Ishikawa (cell line): ENCODE results near the gene FAM24B.
A peak's percentile ranks its signal among the peaks of the same experiment; 100 is the strongest.

ENCODE experiments used
- CEBPB ChIP-seq: IDR thresholded peaks from 2 replicates; pipeline ENCODE4 v1.6.1; 2012
- CREB1 ChIP-seq: IDR thresholded peaks from 2 replicates; pipeline ENCODE4 v1.6.1; 2012; ENCODE audit warnings: low read depth
- EGR1 ChIP-seq: IDR thresholded peaks from 2 replicates; pipeline ENCODE4 v1.6.1; 2012
- EP300 ChIP-seq: IDR thresholded peaks from 2 replicates; pipeline ENCODE4 v1.6.1; 2012; ENCODE audit warnings: borderline replicate concordance
- FOXM1 ChIP-seq: IDR thresholded peaks from 2 replicates; pipeline ENCODE4 v1.6.1; 2012; ENCODE audit warnings: low read depth, borderline replicate concordance
- NFIC ChIP-seq: IDR thresholded peaks from 2 replicates; pipeline ENCODE4 v1.6.1; 2012
- RAD21 ChIP-seq: IDR thresholded peaks from 2 replicates; pipeline ENCODE4 v1.6.1; 2012; ENCODE audit warnings: low read depth
- TAF1 ChIP-seq: IDR thresholded peaks from 2 replicates; pipeline ENCODE4 v1.6.1; 2012; ENCODE audit warnings: low read depth, mild to moderate bottlenecking
- TCF12 ChIP-seq: IDR thresholded peaks from 2 replicates; pipeline ENCODE4 v1.6.1; 2012; ENCODE audit warnings: low read depth
- TEAD4 ChIP-seq: IDR thresholded peaks from 2 replicates; pipeline ENCODE4 v1.6.1; 2012
- YY1 ChIP-seq: IDR thresholded peaks from 2 replicates; pipeline ENCODE4 v1.6.1; 2012; ENCODE audit warnings: low read depth
- ZBTB7A ChIP-seq: IDR thresholded peaks from 2 replicates; pipeline ENCODE4 v1.6.1; 2012; ENCODE audit warnings: low read depth
- TF ChIP-seq, protein P1 (sequence below): IDR thresholded peaks from 2 replicates; pipeline ENCODE4 v1.6.1; 2012; ENCODE audit warnings: low read depth, mild to moderate bottlenecking
- TF ChIP-seq, protein P2 (sequence below): IDR thresholded peaks from 2 replicates; pipeline ENCODE4 v1.6.1; 2012
- TF ChIP-seq, protein P3 (sequence below): IDR thresholded peaks from 2 replicates; pipeline ENCODE4 v1.6.1; 2012

The FAM24B gene

DNA sequence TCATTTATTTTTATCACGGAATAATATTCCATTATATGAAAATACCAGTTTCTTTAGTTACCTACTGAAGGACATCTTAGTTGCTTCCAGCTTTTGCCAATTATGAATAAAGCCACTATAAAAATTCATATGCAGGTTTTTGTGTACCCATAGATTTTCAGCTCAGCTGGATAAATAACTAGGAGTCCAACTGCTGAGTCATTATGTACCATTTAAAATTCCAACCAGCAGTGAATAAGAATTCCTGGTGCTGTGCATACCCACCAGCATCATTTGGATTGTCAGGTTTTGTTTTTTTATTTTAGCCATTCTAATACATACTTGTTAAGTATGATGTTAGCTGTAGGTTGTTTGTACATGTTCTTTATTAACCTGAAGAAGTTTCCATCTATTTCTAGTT lies 14.5 kb downstream of the FAM24B start:
- TF ChIP-seq, protein P1, sequence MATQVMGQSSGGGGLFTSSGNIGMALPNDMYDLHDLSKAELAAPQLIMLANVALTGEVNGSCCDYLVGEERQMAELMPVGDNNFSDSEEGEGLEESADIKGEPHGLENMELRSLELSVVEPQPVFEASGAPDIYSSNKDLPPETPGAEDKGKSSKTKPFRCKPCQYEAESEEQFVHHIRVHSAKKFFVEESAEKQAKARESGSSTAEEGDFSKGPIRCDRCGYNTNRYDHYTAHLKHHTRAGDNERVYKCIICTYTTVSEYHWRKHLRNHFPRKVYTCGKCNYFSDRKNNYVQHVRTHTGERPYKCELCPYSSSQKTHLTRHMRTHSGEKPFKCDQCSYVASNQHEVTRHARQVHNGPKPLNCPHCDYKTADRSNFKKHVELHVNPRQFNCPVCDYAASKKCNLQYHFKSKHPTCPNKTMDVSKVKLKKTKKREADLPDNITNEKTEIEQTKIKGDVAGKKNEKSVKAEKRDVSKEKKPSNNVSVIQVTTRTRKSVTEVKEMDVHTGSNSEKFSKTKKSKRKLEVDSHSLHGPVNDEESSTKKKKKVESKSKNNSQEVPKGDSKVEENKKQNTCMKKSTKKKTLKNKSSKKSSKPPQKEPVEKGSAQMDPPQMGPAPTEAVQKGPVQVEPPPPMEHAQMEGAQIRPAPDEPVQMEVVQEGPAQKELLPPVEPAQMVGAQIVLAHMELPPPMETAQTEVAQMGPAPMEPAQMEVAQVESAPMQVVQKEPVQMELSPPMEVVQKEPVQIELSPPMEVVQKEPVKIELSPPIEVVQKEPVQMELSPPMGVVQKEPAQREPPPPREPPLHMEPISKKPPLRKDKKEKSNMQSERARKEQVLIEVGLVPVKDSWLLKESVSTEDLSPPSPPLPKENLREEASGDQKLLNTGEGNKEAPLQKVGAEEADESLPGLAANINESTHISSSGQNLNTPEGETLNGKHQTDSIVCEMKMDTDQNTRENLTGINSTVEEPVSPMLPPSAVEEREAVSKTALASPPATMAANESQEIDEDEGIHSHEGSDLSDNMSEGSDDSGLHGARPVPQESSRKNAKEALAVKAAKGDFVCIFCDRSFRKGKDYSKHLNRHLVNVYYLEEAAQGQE, result no peak
- TF ChIP-seq TEAD4 (peak; percentile 77), NFIC (peak; percentile 27; the same call in 1 of the 2 replicates)

DNA sequence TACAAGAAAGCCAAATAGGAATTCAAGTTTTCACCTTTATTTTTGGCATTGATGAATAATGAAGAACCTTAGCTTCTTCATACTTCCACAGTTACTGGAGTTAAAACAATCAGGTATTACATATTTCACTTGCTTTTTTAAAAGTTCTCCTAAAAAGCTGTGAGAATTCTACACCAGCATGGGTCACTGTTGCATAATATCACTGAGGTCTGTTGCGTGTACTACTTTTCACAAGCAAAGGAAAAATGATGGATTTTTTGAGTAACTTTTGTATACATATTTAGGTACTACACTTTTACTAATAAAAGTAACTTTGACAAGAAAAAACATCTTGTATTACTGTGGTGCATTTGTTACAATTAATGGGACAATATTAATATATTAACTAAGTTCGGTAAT lies 15.2 kb downstream of the FAM24B start:
- TF ChIP-seq CREB1 (no peak), TAF1 (no peak)
- TF ChIP-seq, protein P2, sequence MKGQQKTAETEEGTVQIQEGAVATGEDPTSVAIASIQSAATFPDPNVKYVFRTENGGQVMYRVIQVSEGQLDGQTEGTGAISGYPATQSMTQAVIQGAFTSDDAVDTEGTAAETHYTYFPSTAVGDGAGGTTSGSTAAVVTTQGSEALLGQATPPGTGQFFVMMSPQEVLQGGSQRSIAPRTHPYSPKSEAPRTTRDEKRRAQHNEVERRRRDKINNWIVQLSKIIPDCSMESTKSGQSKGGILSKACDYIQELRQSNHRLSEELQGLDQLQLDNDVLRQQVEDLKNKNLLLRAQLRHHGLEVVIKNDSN, result no peak

DNA sequence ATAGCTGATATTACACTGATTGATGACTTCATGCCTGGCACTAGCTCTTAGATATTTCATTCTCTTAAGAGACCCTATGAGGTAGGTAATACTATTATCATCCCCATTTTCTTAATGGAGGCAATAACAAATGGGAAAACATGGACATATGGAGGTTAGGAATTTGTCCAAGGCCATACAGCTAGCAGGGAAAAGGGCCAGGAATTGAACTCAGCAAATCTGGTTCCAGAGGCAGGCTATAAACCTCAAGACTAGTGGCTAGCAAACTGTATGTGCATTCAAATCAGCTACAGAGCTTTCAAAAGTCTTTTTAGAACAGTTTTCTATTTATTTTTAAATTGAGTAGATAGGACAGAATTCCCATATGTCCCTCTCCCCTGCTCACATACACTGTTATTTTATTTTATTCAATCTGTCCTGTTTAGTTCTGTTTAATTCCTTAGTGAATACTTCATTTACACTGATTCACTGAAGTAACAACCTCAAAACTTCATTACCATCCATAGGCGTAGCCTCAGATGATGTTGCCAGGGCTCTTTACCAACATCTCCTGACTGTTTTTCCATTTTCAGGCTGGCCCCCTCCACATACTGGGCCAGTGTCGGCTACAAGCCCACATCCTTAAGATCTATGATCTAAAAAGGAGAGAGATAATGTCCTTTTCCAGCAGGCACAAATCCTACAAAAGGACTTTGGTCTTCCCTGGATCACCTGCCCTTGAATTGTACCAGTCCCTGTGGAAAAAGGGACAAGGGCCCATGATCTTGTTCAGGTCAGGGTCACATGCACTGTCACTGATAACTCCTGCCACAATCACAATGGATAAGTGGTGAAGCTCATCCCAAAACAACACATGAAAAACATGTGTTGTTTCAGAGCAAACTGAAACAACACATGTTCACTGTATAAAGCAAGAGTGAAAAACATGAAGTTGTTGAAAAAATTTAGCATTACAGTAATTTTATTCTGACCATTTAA lies 15.9 kb downstream of the FAM24B start:
- TF ChIP-seq, protein P3, sequence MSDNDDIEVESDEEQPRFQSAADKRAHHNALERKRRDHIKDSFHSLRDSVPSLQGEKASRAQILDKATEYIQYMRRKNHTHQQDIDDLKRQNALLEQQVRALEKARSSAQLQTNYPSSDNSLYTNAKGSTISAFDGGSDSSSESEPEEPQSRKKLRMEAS, result no peak
- TF ChIP-seq FOXM1 (no peak), TAF1 (no peak), TCF12 (no peak), ZBTB7A (no peak), EGR1 (no peak), YY1 (no peak)

DNA sequence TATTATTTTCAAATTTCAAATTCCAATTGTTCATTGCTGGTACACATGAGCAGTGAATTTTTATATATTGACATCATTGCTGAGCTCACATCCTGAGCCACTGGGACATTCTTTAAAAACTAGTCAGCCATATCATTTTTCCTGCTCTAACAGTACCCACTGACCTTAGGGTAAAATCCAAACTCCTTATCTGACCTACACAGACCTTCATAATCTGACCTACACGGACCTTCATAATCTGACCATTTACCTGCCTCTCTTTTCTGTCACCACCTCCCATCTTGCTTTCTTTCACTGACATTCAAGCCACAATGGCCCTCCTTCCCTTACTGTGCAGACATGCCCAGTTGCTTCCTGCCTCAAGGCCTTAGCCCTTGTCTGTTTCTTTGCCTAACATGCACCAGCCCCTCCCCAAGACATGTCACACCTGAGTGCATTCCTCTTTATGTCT lies 17.6 kb downstream of the FAM24B start:
- TF ChIP-seq RAD21 (no peak), EGR1 (no peak), TAF1 (no peak), FOXM1 (peak; percentile 76), CREB1 (peak; percentile 48; the same call in 1 of the 2 replicates), EP300 (peak; percentile 62; the same call in 1 of the 2 replicates), ZBTB7A (no peak), CEBPB (no peak), NFIC (peak; percentile 41; the same call in 1 of the 2 replicates), YY1 (peak; percentile 48; the same call in 1 of the 2 replicates), TEAD4 (peak; percentile 58), TCF12 (peak; percentile 39; the same call in 1 of the 2 replicates)
- TF ChIP-seq, protein P3, result peak; percentile 63
- TF ChIP-seq, protein P1, result no peak
- TF ChIP-seq, protein P2, result no peak

DNA sequence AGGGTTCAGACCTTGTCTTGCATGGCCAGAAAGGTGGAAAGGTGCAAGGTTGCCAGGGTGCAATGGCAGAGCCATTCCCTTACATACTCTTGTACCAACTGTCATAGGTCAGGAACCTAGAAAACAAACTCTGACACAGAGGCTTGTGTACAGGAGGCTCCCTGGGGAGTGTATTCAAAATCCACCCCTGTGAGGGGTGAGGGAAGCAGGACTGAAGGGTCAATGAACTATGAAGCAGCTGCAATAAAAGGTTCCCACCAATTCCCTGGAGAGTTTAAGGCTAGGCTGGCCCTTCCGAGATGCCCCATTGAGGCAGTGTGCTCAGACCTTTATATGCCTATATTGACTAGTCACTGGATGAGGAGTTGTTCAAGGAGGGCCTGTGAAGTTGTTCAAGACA lies 19.9 kb downstream of the FAM24B start:
- TF ChIP-seq FOXM1, result no peak
- TF ChIP-seq EGR1, result no peak

DNA sequence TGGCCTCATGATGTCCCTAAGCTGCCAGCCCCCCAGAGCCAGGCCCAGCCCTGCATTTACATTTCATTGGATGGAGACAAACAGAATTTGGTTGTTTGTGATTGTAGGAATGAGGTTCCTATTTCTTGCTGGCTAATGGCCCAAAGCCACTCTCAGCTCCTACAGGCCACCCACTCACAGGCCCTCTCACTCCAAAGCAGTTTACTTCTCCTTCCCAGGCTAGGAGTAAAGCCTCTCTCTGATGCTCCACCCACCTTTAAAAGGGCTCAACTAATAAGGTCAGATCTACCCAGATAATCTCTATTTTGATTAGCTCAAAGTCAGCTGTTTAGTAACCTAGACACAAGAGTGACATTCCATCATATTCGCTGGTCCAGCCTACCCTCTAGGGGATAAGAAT lies 22.5 kb downstream of the FAM24B start:
- TF ChIP-seq, protein P1, result no peak
- TF ChIP-seq RAD21 (no peak), NFIC (no peak), TEAD4 (no peak), ZBTB7A (no peak), TCF12 (no peak), FOXM1 (no peak), EGR1 (no peak), CREB1 (no peak), TAF1 (no peak), CEBPB (no peak), EP300 (no peak)
- TF ChIP-seq, protein P2, result no peak
